K562 (cell line): ENCODE measurements around the gene PTPRG. TPM values are rescaled to one million over a fixed set of nuclear protein-coding genes. Genes with fewer than 3 reads are reported as not detected.

ENCODE experiments used
- ATAC-seq: fragments of 200-7000 bp; cut with Tn5 transposase; 3 replicates; pipeline ENCODE4 v1.9.1; 2020; ENCODE audit warnings: moderate library complexity
- BruUV-seq: library from RNA; stranded (reverse); fragments of 400-500 nt; replicated peaks from 2 replicates; lab custom pipeline; 2021; lab: Mats Ljungman, UMichigan
- CTCF ChIA-PET: fragments of 300-600 bp; formaldehyde crosslinking; extraction: SDS; loops from one replicate; lab custom pipeline; 2021; ENCODE audit warnings: low intra/inter-chr PET ratio; lab: Yijun Ruan, JAX
- POLR2A ChIA-PET: fragments of 300-600, 350-650 bp; sonication (Branson Sonifier 250); formaldehyde crosslinking; extraction: SDS; loops from one replicate; lab custom pipeline; 2021; ENCODE audit warnings: antibody characterized with exemption, inconsistent platforms; lab: Yijun Ruan, JAX
- DNase-seq, 4 experiments: peaks; one replicate each; pipeline versions ENCODE4 v3.0.0 to v3.0.0-alpha.2; 2011 to 2018; ENCODE audit warnings: low spot score in 3 of 4, mixed read lengths in 3 of 4; ENCODE audit errors: extremely low read depth in 1 of 4
- FAIRE-seq: peaks from 2 replicates; lab custom pipeline; 2011; peaks lifted over from hg19 to GRCh38; lab: Jason Lieb, UNC
- H2AFZ ChIP-seq: 2 replicates; pipeline ENCODE4 v1.6.0; 2011; ENCODE audit warnings: low read depth, low read length, control low read depth, inconsistent platforms
- H3K27ac ChIP-seq: fragments of 200-600 bp; 3 replicates; pipeline ENCODE4 v1.8.0; 2011; ENCODE audit warnings: low read depth, mild to moderate bottlenecking, control low read depth, inconsistent platforms, low read length, moderate library complexity, mixed read lengths; ENCODE audit errors: extremely low read depth
- H3K27me3 ChIP-seq, 2 experiments: fragments of 300-600 bp in 1 of 2; 2 replicates in 1 of 2; 3 replicates in 1 of 2; pipeline versions ENCODE4 v1.6.0 to v1.8.0; 2011; ENCODE audit warnings: inconsistent platforms in 2 of 2, low read length in 2 of 2, mild to moderate bottlenecking in 1 of 2, mixed read lengths in 1 of 2, moderate library complexity in 1 of 2; ENCODE audit not compliant: control insufficient read depth in 2 of 2, insufficient read depth in 2 of 2
- H3K36me3 ChIP-seq: fragments of 300-600 bp; 3 replicates; pipeline ENCODE4 v1.8.0; 2011; ENCODE audit warnings: mild to moderate bottlenecking, low read length, inconsistent platforms; ENCODE audit not compliant: control insufficient read depth, insufficient read depth
- H3K4me1 ChIP-seq, 2 experiments: fragments of 200-600 bp in 1 of 2; replicated peaks in 1 of 2; 2 replicates in 1 of 2; 3 replicates in 1 of 2; pipeline versions ENCODE4 v1.5.1 to v1.8.0; 2011; ENCODE audit warnings: inconsistent platforms in 2 of 2, low read length in 2 of 2, mild to moderate bottlenecking in 1 of 2, mixed read lengths in 1 of 2, moderate library complexity in 1 of 2; ENCODE audit not compliant: control insufficient read depth in 2 of 2, insufficient read depth in 2 of 2
- H3K4me2 ChIP-seq: 2 replicates; pipeline ENCODE4 v1.6.1; 2011; ENCODE audit warnings: low read length, control low read depth, inconsistent platforms, mixed read lengths; ENCODE audit not compliant: insufficient read depth
- H3K4me3 ChIP-seq: fragments of 200-600 bp; sonication (generic), shearing (Covaris generic); 2 replicates; pipeline ENCODE4 v1.5.1; 2016; ENCODE audit warnings: control low read depth, inconsistent platforms
- H3K79me2 ChIP-seq: fragments of 200-600 bp; 3 replicates; pipeline ENCODE4 v1.8.0; 2011; ENCODE audit warnings: low read length, inconsistent platforms; ENCODE audit not compliant: control insufficient read depth, insufficient read depth
- H3K9ac ChIP-seq, 2 experiments: 2 replicates each; pipeline versions ENCODE4 v1.6.0 to v1.6.1; 2011; ENCODE audit warnings: low read depth in 2 of 2, low read length in 2 of 2, control low read depth in 1 of 2, inconsistent platforms in 1 of 2, mild to moderate bottlenecking in 1 of 2, mixed read lengths in 1 of 2; ENCODE audit not compliant: insufficient read depth in 1 of 2
- H3K9me1 ChIP-seq: one replicate; pipeline ENCODE4 v1.6.0; 2011; ENCODE audit warnings: inconsistent platforms, mild to moderate bottlenecking, low read length, moderate library complexity; ENCODE audit not compliant: control insufficient read depth, insufficient read depth
- H3K9me3 ChIP-seq: replicated peaks from 2 replicates; pipeline ENCODE4 v1.5.1; 2011; ENCODE audit warnings: low read depth, low read length, inconsistent platforms; ENCODE audit not compliant: control insufficient read depth, insufficient read depth
- H4K20me1 ChIP-seq: replicated peaks from 2 replicates; pipeline ENCODE4 v1.6.1; 2011; ENCODE audit warnings: low read length, inconsistent platforms, mixed read lengths; ENCODE audit not compliant: control insufficient read depth, insufficient read depth
- CHD1 ChIP-seq: fragments of 200-600 bp; sonication (generic); IDR thresholded peaks from one replicate; pipeline ENCODE4 v1.6.1; 2012; ENCODE audit warnings: mild to moderate bottlenecking, moderate library complexity, low read length, inconsistent platforms
- CTBP1 ChIP-seq: fragments of 450-650 bp; IDR thresholded peaks from 2 replicates; pipeline ENCODE4 v1.6.1; 2016; ENCODE audit warnings: borderline replicate concordance
- JUN ChIP-seq, 2 experiments: sonication (generic) in 1 of 2; formaldehyde crosslinking in 1 of 2; IDR thresholded peaks; 2 replicates each; pipeline versions ENCODE4 v1.6.1 to v1.8.0; 2012 to 2022; ENCODE audit warnings: borderline replicate concordance in 2 of 2, mild to moderate bottlenecking in 2 of 2, improper control_type of control experiment in 1 of 2, low read depth in 1 of 2, low read length in 1 of 2, missing genetic modification reagents in 1 of 2
- MTA2 ChIP-seq: fragments of 450-650 bp; IDR thresholded peaks from 2 replicates; pipeline ENCODE4 v1.6.1; 2016; ENCODE audit warnings: low read depth
- PPARD ChIP-seq: fragments of 250-450 bp; sonication (Bioruptor Pico); IDR thresholded peaks from 2 replicates; pipeline ENCODE4 v1.8.0; 2022; ENCODE audit warnings: inconsistent platforms, mild to moderate bottlenecking, moderate library complexity
- RBM14 ChIP-seq: fragments of 200-400 bp; formaldehyde crosslinking; IDR thresholded peaks from 2 replicates; pipeline ENCODE4 v1.6.1; 2018; ENCODE audit warnings: low read depth, mild to moderate bottlenecking, low read length, moderate library complexity, borderline replicate concordance; ENCODE audit not compliant: insufficient read depth
- RUNX1 ChIP-seq: sonication (generic); IDR thresholded peaks from 2 replicates; pipeline ENCODE4 v1.6.1; 2016; ENCODE audit warnings: antibody characterized with exemption, low read depth
- SAFB ChIP-seq: fragments of 200-400 bp; formaldehyde crosslinking; IDR thresholded peaks from 2 replicates; pipeline ENCODE4 v1.6.1; 2017; ENCODE audit warnings: low read depth, low read length, borderline replicate concordance
- ZEB2 ChIP-seq: fragments of 450-650 bp; IDR thresholded peaks from 2 replicates; pipeline ENCODE4 v1.6.1; 2016
- ZNF121 ChIP-seq: sonication (generic); formaldehyde crosslinking; conservative IDR thresholded peaks from 2 replicates; pipeline ENCODE4 v1.8.0; 2022; ENCODE audit warnings: missing genetic modification reagents
- WGBS: fragments of 100-300 bp; shearing (Covaris generic); methylation state at CpG from one replicate; pipeline ENCODE4 v1.1.6; 2016; ENCODE audit warnings: low coverage, mixed read lengths; ENCODE audit not compliant: insufficient coverage; ENCODE audit errors: missing lambda C conversion rate; 5-methylcytosine and 5-hydroxymethylcytosine counted together
- in situ Hi-C: fragments of 300-500 bp; cut with MboI; formaldehyde crosslinking; loops from 4 replicates; pipeline ENCODE4 v1.15.0; 2018; ENCODE audit warnings: inconsistent platforms, mixed read lengths
- intact Hi-C: fragments of 100-400 bp; cut with micrococcal nuclease; formaldehyde crosslinking; loops from 2 replicates; pipeline ENCODE4 v1.14.2; 2022
- polyA plus RNA-seq, 8 experiments: library from polyadenylated mRNA; depleted of rRNA in 4 of 8; stranded (reverse) in 5 of 8; unstranded in 3 of 8; fragments of >200 nt; fragmentation: Nextera tagmentation in 2 of 8; fragmentation: Illumina TruSeq in 1 of 8; extraction: Ambion mirVana in 2 of 8; extraction: Trizol in 1 of 8; gene quantifications; 2 replicates each; pipeline versions ENCODE4 v1.2.1 to v1.2.3, GENCODE V29; 2011 to 2014; ENCODE audit warnings: inconsistent platforms in 1 of 8, missing spikeins in 1 of 8
- total RNA-seq, 7 experiments: library from RNA; depleted of rRNA in 6 of 7; stranded (reverse); fragments of >200 nt in 6 of 7; fragmentation: Illumina TruSeq in 2 of 7; extraction: Trizol in 2 of 7; gene quantifications; 2 replicates each; pipeline versions ENCODE4 v1.2.1 to v1.2.3, GENCODE V29; 2011 to 2021; ENCODE audit warnings: low replicate concordance in 1 of 7
- TF ChIP-seq, protein P1 (sequence below): sonication (generic); IDR thresholded peaks from 2 replicates; pipeline ENCODE4 v1.6.1; 2016
- TF ChIP-seq, protein P2 (sequence below): fragments of 250-450 bp; sonication (Bioruptor Pico); IDR thresholded peaks from 2 replicates; pipeline ENCODE4 v1.9.0; 2021; ENCODE audit warnings: mild to moderate bottlenecking
- TF ChIP-seq, protein P3 (sequence below): fragments of 250-450 bp; sonication (Bioruptor Pico); IDR thresholded peaks from 2 replicates; pipeline ENCODE4 v1.8.0; 2022; ENCODE audit warnings: moderate library complexity, mild to moderate bottlenecking, inconsistent platforms

PTPRG gene
- total and polyA plus RNA-seq, 9 of the 15 experiments (the other 6 are each of a cell fraction or from before 2014, with no cell fraction given), result 0.16 TPM; not detected in 8

DNA sequence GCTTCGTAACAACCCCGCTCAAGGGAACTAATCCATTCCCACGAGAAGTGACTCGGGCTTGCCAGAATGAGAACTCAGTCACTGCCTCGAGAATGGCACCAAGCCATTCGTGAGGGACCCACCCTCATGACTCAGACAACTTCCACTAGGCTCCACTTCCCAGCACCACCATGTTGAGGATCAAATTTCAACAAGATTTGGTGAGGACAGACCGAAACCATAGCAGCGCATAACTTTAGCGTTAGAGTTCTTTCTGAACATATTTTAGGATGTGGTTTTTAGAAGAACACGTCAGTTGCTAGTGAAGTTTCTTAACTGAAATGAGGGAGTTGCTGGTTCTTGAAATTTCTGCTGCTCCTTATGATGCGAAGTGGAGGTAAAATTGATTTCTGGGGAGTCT lies 13.5 kb downstream of the PTPRG start:
- H3K9me1 ChIP-seq, result no peaks in the 10 kb centered on the region
- H3K36me3 ChIP-seq, result no peaks in the 10 kb centered on the region
- DNase-seq (peak in 1 of 4 experiments; percentile 9), FAIRE-seq (no peak), ATAC-seq (no peak)
- ChIA-PET POLR2A (no interaction called here), CTCF (no interaction called here)
- no peak overlapping the region for H3K4me2 ChIP-seq
- H3K4me1 ChIP-seq, result no peaks in the 10 kb centered on the region
- in situ Hi-C loops (no loop called here), intact Hi-C loops (no loop called here)
- no peak overlapping the region for H2AFZ ChIP-seq
- no peak overlapping the region for H3K27ac ChIP-seq
- BruUV-seq, result no TSS peak
- H3K79me2 ChIP-seq, result no peaks in the 10 kb centered on the region
- no peaks in the 10 kb centered on the region for H4K20me1 ChIP-seq
- TF ChIP-seq ZEB2 (no peak), SAFB (no peak), RUNX1 (no peak), JUN (IDR thresholded peaks at IDR 0.05; ENCODE audit: borderline replicate concordance, low read depth, low read length) (no peak), JUN (CRISPR knock-in tag; IDR thresholded peaks at IDR 0.05; ENCODE audit: borderline replicate concordance) (no peak), RBM14 (no peak), PPARD (CRISPR knock-in tag) (no peak), CTBP1 (no peak), ZNF121 (CRISPR knock-in tag) (no peak), CHD1 (no peak), MTA2 (no peak)
- TF ChIP-seq, protein P1, sequence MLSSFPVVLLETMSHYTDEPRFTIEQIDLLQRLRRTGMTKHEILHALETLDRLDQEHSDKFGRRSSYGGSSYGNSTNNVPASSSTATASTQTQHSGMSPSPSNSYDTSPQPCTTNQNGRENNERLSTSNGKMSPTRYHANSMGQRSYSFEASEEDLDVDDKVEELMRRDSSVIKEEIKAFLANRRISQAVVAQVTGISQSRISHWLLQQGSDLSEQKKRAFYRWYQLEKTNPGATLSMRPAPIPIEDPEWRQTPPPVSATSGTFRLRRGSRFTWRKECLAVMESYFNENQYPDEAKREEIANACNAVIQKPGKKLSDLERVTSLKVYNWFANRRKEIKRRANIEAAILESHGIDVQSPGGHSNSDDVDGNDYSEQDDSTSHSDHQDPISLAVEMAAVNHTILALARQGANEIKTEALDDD, result no peak
- TF ChIP-seq, protein P2, sequence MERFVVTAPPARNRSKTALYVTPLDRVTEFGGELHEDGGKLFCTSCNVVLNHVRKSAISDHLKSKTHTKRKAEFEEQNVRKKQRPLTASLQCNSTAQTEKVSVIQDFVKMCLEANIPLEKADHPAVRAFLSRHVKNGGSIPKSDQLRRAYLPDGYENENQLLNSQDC (CRISPR knock-in tag), result no peak
- TF ChIP-seq, protein P3, sequence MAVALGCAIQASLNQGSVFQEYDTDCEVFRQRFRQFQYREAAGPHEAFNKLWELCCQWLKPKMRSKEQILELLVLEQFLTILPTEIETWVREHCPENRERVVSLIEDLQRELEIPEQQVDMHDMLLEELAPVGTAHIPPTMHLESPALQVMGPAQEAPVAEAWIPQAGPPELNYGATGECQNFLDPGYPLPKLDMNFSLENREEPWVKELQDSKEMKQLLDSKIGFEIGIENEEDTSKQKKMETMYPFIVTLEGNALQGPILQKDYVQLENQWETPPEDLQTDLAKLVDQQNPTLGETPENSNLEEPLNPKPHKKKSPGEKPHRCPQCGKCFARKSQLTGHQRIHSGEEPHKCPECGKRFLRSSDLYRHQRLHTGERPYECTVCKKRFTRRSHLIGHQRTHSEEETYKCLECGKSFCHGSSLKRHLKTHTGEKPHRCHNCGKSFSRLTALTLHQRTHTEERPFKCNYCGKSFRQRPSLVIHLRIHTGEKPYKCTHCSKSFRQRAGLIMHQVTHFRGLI (CRISPR knock-in tag), result no peak
- WGBS, result 0% methylated on average over 11 of the region's 11 CpGs
- no peak overlapping the region for H3K4me3 ChIP-seq
- H3K27me3 ChIP-seq, result peaks cover 0 to 4% of the 10 kb centered on the region in 2 experiments; a peak in 1 of 5 replicates
- no peak overlapping the region for H3K9ac ChIP-seq
- no peaks in the 10 kb centered on the region for H3K9me3 ChIP-seq
